ENCODE results near the gene DYNC2H1. TPM values are rescaled to one million over a fixed set of nuclear protein-coding genes. Genes with fewer than 3 reads are reported as not detected.

The DYNC2H1 gene
- total RNA-seq, 3 donors from 2014 or later, result 2.3 to 12.4 (median 5.0) TPM

- intact Hi-C loops (cut with DNase I, micrococcal nuclease), result no loop called here
- Histone ChIP-seq H3K9me3 (no peaks in the 10 kb centered on the region), H3K36me3 (ENCODE audit: low read depth) (no peaks in the 10 kb centered on the region), H3K4me3 (no peak overlapping the region), H3K4me1 (ENCODE audit: low read depth) (no peaks in the 10 kb centered on the region)
- ATAC-seq (no peak), DNase-seq (no peak)
- TF ChIP-seq, protein P1, sequence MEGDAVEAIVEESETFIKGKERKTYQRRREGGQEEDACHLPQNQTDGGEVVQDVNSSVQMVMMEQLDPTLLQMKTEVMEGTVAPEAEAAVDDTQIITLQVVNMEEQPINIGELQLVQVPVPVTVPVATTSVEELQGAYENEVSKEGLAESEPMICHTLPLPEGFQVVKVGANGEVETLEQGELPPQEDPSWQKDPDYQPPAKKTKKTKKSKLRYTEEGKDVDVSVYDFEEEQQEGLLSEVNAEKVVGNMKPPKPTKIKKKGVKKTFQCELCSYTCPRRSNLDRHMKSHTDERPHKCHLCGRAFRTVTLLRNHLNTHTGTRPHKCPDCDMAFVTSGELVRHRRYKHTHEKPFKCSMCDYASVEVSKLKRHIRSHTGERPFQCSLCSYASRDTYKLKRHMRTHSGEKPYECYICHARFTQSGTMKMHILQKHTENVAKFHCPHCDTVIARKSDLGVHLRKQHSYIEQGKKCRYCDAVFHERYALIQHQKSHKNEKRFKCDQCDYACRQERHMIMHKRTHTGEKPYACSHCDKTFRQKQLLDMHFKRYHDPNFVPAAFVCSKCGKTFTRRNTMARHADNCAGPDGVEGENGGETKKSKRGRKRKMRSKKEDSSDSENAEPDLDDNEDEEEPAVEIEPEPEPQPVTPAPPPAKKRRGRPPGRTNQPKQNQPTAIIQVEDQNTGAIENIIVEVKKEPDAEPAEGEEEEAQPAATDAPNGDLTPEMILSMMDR (IDR thresholded peaks at IDR 0.05), result no peak
Observed at GRCh38 chr11:103450241-103450640, 341.0 kb downstream of the DYNC2H1 start.

- TF ChIP-seq, protein P1 (IDR thresholded peaks at IDR 0.05), result no peak
- Histone ChIP-seq H3K9me3 (no peaks in the 10 kb centered on the region), H3K4me1 (ENCODE audit: low read depth) (no peaks in the 10 kb centered on the region), H3K36me3 (ENCODE audit: low read depth) (no peaks in the 10 kb centered on the region), H3K4me3 (no peak overlapping the region)
- intact Hi-C loops (cut with DNase I, micrococcal nuclease), result no loop called here
- ATAC-seq, result no peak
- DNase-seq, result no peak
Observed at GRCh38 chr11:103453126-103453525, 343.9 kb downstream of the DYNC2H1 start.

DNA sequence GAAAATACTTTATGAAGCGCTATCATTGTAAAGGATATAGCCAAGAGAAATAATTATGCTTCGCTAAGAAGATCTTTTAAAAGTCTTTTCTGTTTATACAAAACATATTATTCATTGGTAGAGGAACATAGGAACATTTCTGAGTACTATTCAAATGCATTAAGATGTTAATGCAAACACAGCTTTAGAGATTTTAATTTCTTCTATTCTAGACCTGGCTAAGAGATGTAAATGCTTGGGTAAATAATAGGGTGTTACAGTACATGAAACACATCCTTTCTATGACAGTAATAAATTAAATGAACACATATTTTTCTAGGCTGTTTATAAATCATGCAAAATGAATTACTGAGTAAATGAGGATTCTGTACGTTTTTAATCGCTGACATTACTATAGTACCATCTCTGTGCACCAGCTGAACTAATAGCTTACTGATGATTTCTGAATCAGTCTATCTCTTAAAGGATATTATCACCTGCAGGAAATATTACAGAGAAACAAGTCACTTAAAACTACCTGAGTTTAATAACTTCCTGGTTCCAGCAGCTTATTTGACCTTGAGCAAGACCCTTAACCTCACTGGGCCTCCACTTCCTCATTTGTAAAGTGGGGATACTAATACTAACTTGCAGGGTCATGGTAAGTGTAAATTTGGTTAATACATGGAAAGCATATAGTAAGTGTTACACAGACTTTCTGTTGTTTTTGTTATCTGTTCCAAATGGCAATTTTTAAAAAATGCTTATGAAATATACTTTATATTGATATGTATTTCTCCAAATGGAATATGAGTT, 344.9 kb downstream of the DYNC2H1 start:
- TF ChIP-seq, protein P1 (IDR thresholded peaks at IDR 0.05), result no peak
- Histone ChIP-seq H3K4me3 (no peak overlapping the region), H3K4me1 (ENCODE audit: low read depth) (no peaks in the 10 kb centered on the region), H3K9me3 (no peaks in the 10 kb centered on the region), H3K36me3 (ENCODE audit: low read depth) (no peaks in the 10 kb centered on the region)
- DNase-seq, result no peak
- intact Hi-C loops (cut with DNase I, micrococcal nuclease), result no loop called here
- ATAC-seq, result no peak

DNA sequence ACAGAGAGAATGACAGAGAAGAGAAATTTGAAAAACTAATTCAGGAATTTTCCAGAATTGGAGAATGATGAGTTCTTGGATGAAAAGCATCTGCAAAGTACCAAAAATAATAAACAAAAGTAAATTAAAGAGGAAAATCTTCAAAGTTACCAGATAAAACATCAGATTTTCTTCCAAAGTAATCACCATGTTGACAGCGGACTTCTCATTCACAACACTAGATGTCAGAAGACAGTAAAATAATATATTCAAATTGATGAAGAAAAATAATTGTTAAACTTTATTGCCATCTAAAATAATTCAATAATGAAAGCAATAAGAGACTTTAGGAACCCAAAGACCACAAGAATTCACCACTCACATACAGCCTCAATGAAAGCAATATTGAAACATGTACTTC, 355.2 kb downstream of the DYNC2H1 start:
- Histone ChIP-seq H3K9me3 (no peaks in the 10 kb centered on the region), H3K4me1 (ENCODE audit: low read depth) (no peaks in the 10 kb centered on the region), H3K4me3 (no peak overlapping the region), H3K36me3 (ENCODE audit: low read depth) (no peaks in the 10 kb centered on the region)
- no peak for DNase-seq
- intact Hi-C loops (cut with DNase I, micrococcal nuclease), result no loop called here
- TF ChIP-seq, protein P1 (IDR thresholded peaks at IDR 0.05), result no peak
- ATAC-seq, result no peak

DNA sequence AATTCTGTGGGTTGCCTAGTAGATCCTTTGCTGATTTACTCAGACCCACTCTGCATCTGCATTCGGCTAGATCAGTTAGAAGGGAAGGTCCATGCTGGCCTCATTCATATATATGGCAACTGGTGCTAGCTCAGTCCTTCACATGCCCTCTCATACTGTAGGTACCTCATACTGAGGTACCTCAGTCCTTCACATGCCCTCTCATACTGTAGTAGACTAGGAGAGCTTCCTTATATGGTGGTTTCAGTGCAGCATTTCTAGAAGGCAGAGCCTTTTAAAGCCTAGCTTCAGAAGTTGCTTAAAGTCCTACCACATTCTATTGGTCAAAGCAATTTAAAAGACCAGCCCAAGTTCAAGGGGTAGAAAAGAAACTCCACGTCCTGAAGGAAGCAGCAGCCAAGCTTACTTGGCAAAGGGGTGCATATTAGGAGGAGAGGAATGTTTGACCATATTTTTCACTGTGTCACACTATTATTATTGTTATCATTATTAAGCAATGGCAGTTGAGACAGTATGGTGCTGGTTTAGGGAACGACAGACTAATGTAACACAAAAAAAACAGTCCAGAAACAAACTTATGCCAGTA, 356.4 kb downstream of the DYNC2H1 start:
- intact Hi-C loops (cut with DNase I, micrococcal nuclease), result no loop called here
- TF ChIP-seq, protein P1 (IDR thresholded peaks at IDR 0.05), result no peak
- no peak for DNase-seq
- H3K36me3 ChIP-seq (ENCODE audit: low read depth), result no peaks in the 10 kb centered on the region
- H3K9me3 ChIP-seq, result no peaks in the 10 kb centered on the region
- H3K4me3 ChIP-seq, result no peak overlapping the region
- H3K4me1 ChIP-seq (ENCODE audit: low read depth), result no peaks in the 10 kb centered on the region
- no peak for ATAC-seq

Data from mucosa of descending colon (tissue), 3 donors.